ENCODE results near the gene LETM1. TPM values are rescaled to one million over a fixed set of nuclear protein-coding genes. Genes with fewer than 3 reads are reported as not detected.

Gene LETM1
- total RNA-seq, 2 experiments from 2014 or later: 44.0 to 45.8 TPM

DNA sequence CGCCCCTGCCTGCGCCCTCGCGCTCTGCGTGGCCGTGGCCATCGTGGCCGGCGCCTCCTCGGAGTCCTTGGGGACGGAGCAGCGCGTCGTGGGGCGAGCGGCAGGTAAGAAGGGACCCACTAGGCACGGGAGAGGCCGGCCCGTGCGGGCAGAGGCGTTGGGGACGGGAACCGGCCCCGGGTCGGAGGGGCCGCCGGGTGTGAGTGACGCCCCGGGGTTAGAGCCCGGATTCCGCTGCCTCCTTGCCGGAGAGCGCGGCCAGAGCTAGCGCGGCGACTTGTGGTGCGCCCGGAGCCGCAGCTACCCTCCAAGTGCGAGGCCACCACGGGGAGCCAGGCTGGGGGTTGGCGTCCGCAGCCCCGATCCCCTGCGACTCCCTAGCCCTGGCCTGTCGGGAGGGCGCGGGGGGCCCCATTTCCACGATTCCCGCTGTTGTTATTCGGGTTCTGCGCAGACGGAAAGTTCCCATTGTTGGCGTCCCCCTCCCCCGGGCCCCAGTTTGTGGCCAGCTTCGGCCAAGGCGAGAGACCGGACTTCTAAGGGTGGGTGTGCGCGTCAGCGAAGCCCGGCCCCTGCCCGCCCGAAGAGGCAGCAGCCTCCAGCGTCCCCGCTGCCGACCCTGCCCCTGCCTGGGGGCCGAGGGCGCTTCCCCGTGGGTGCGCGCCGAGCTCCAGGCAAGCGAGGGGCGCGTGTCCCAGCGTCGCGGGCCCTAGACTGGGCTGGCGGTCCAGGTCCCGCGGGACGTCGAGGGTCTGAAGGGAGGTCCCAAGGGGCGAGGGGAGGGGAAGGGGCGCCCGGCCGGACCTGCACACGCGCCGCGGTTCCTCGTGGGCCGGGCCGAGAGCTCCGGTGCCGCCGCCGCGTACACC, 61.8 kb downstream of the LETM1 start:
- H3K4me1 Mint-ChIP-seq: no peaks in the 10 kb centered on the region
- peaks cover 31% of the 10 kb centered on the region for H3K27me3 Mint-ChIP-seq
- ATAC-seq (ENCODE audit: low read depth) (no peak), DNase-seq (no peak)
- H3K27ac Mint-ChIP-seq: no peak overlapping the region
- no peak overlapping the region for H3K4me3 Mint-ChIP-seq
- no peaks in the 10 kb centered on the region for H3K36me3 Mint-ChIP-seq
- no peaks in the 10 kb centered on the region for H3K9me3 Mint-ChIP-seq
- POLR2A ChIA-PET: interaction anchor here (1.0 kb wide), 1 partner anchor 77 kb away, joined by 4 read pairs; the partner anchor contains the start of gene NSD2

DNA sequence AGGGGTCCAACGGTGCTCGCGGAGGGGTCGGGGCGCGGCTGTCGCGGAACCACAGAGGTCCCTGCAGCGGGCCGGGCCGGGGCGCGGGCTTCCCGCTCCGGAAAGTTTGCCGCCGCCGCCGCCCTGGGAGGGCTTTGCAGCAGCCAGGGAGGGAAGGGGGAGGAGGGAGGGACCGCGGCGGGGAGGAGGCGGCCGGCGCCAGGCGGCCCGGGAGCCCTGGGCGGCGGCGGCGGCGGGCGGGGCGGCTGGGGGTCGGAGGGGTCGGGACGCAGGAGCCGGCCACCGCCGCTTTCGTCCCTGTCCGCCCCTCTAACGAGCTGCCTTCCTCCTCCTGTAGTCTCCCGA, 62.5 kb downstream of the LETM1 start:
- Mint-ChIP-seq H3K27ac (no peak overlapping the region), H3K9me3 (no peaks in the 10 kb centered on the region), H3K4me1 (no peaks in the 10 kb centered on the region), H3K4me3 (no peak overlapping the region), H3K36me3 (no peaks in the 10 kb centered on the region), H3K27me3 (peaks cover 31% of the 10 kb centered on the region)
- peak; percentile 51 for ATAC-seq (ENCODE audit: low read depth)
- DNase-seq: peak; percentile 64
- POLR2A ChIA-PET: no interaction called here

DNA sequence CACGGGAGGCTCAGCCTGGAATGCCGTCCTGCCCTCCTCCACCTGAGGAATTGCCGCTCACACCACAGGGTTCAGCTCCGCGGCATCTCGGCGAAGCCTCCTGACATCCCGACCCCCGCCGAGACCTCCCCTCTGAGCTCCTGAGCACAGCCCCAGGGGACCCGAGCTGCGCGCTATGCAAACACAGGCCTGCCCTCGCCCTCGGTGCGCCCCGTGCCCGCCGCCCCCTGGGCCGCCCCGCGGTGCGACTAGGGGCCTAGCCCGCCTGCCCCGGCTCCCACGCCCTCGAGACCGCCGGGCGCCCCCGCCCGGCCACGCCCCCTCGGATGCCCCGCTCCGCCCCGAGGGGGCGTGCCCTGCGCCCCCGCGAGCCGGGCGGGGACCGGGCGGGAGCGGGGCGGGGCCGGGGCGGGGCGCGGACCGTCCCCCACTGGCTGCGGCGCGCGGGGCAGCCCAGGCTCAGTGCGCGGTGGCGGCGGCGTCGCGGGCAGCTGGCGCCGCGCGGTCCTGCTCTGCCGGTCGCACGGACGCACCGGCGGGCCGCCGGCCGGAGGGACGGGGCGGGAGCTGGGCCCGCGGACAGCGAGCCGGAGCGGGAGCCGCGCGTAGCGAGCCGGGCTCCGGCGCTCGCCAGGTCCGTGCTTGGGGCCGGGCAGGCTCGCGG, 63.0 kb downstream of the LETM1 start, which contains the start of gene FGFR3:
TSS of gene FGFR3 (plus strand) at position 462 of the 664 bp plus-strand sequence. CDS start 642 bp downstream, outside the sequence.
- DNase-seq (peak; percentile 71), ATAC-seq (ENCODE audit: low read depth) (peak; percentile 73)
- H3K4me3 Mint-ChIP-seq: no peak within 1 kb of the TSS

DNA sequence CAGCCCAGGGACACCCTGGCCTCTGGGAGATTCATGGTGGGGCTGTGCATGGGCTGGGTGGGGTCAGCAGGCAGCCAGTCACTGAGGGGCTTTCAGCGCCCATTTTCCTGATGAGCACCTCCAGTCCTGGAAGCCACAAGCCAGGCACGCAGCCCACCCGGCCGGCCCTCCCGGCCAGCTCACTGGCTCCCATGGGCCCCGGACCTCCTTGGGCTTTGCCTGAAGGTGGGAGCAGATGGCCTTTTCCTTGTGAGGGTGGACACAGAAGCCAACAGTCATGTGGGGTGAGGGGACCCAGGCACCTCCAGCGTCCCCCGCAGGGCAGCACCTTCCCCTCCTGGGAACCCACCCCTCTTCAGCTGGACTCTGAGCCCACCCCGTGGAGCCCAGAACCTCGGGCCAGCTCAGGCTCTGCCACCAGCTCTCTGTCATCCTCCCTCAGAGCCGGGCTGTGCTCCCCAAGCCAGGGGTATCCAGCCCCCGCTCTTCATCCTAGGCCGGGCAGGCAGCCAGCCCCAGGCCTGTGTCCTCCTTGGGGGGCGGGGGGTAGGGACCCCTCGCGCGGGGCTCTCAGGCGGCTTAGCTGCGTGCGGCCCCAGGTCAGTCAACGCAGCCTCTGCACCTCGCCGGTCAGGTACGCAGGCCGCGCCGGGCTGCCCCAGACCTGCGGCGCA, 63.7 kb downstream of the LETM1 start:
- Mint-ChIP-seq H3K27ac (no peak overlapping the region), H3K4me3 (no peak overlapping the region), H3K9me3 (no peaks in the 10 kb centered on the region), H3K36me3 (no peaks in the 10 kb centered on the region), H3K4me1 (no peaks in the 10 kb centered on the region), H3K27me3 (peaks cover 31% of the 10 kb centered on the region)
- DNase-seq: no peak
- POLR2A ChIA-PET: no interaction called here
- no peak for ATAC-seq (ENCODE audit: low read depth)

More for the DNA sequence above, 63.0 kb downstream of the LETM1 start, which contains the start of gene FGFR3:
- POLR2A ChIA-PET: no interaction called here
- H3K9me3 Mint-ChIP-seq: no peaks in the 10 kb centered on the region
- H3K27me3 Mint-ChIP-seq: peaks cover 31% of the 10 kb centered on the region
- H3K4me1 Mint-ChIP-seq: no peaks in the 10 kb centered on the region
- H3K27ac Mint-ChIP-seq: no peak within 1 kb of the TSS
- no peaks in the 10 kb centered on the region for H3K36me3 Mint-ChIP-seq

DNA sequence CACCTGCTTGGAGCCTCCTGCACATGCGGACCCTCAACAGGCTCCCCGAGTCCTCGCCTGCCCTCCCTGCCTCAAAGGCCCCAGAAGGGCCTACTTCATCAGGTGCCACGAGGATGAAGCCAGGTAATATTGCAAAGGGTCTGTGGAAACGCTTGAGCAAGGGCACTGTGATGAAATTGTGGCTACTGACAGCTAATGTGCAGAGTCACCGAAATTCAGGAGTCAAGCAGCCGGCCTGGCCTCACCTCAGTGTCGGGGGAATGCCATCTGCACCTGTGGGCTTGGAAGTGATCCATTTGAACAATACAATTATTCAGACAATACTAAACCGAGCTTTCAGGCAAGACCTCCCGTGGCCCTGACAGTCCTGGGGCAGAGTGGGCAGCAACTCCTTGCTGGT, 66.0 kb downstream of the LETM1 start:
- POLR2A ChIA-PET: no interaction called here
- ATAC-seq (ENCODE audit: low read depth): no peak
- Mint-ChIP-seq H3K27me3 (peaks cover 16% of the 10 kb centered on the region), H3K4me3 (no peak overlapping the region), H3K9me3 (no peaks in the 10 kb centered on the region), H3K4me1 (no peaks in the 10 kb centered on the region), H3K36me3 (no peaks in the 10 kb centered on the region), H3K27ac (no peak overlapping the region)
- no peak for DNase-seq

DNA sequence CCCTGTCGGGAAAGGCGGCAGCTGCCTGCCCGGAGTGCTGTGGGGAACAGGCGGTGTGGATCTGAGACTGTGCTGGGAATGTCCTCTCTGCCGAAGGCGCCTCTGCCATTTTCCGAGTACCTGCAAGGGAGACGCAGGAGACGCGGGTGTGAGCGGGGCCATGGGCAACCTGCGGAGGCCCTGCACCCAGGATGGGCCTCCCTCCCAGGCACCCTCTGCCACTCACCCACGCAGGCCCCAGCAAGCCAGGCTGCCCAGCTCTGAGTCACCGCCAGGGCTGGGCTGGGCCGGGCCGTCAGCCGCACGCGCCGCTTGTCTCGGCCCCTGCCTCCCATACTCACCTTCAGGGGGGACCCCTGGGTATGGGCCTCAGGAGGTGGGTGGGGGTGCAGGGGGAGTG, 66.4 kb downstream of the LETM1 start:
- no peaks in the 10 kb centered on the region for H3K9me3 Mint-ChIP-seq
- no peak overlapping the region for H3K27ac Mint-ChIP-seq
- POLR2A ChIA-PET: no interaction called here

DNA sequence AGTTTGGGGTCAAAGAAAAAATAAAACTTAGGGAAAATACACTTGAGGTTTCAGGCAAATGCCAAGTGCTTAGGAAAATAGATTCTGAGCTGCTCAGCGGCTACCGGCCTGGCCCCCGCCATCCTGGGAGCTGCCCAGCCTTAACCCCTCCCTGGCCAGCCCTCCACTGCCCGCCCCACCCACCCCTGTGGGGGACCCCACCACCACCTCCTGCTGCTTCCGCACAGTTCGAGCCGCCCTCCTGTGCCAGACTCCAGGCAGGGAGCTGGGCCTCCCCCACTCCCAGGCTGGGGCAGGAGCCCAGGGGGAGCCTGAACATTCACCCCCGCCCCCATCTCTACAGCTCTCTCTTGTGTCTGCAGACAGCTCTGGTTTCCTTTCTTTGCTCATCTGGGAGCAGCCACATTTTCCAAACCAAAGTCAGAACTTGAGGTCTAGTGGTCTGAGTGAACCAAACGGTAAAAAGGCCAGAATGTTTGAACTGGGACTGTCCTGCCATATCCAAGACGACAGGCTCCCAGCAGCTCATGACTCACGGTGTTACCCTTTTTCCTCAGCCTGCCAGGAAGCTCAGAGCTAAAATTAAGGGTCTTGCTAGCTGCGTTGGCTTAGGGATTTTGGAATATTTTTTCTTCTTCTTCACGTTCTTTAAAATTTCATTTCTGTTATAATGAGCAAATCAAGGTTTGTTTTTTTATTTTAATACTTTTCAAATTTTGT, 67.5 kb downstream of the LETM1 start:
- no peaks in the 10 kb centered on the region for H3K36me3 Mint-ChIP-seq
- POLR2A ChIA-PET: no interaction called here
- no peak overlapping the region for H3K27ac Mint-ChIP-seq
- no peak for ATAC-seq (ENCODE audit: low read depth)
- no peaks in the 10 kb centered on the region for H3K9me3 Mint-ChIP-seq
- H3K4me1 Mint-ChIP-seq: no peaks in the 10 kb centered on the region
- no peak for DNase-seq
- H3K27me3 Mint-ChIP-seq: peaks cover 16% of the 10 kb centered on the region
- no peak overlapping the region for H3K4me3 Mint-ChIP-seq

More for the DNA sequence above, 66.4 kb downstream of the LETM1 start:
- H3K27me3 Mint-ChIP-seq: peaks cover 16% of the 10 kb centered on the region
- ATAC-seq (ENCODE audit: low read depth): no peak
- H3K36me3 Mint-ChIP-seq: no peaks in the 10 kb centered on the region
- H3K4me3 Mint-ChIP-seq: no peak overlapping the region
- no peak for DNase-seq
- no peaks in the 10 kb centered on the region for H3K4me1 Mint-ChIP-seq

DNA sequence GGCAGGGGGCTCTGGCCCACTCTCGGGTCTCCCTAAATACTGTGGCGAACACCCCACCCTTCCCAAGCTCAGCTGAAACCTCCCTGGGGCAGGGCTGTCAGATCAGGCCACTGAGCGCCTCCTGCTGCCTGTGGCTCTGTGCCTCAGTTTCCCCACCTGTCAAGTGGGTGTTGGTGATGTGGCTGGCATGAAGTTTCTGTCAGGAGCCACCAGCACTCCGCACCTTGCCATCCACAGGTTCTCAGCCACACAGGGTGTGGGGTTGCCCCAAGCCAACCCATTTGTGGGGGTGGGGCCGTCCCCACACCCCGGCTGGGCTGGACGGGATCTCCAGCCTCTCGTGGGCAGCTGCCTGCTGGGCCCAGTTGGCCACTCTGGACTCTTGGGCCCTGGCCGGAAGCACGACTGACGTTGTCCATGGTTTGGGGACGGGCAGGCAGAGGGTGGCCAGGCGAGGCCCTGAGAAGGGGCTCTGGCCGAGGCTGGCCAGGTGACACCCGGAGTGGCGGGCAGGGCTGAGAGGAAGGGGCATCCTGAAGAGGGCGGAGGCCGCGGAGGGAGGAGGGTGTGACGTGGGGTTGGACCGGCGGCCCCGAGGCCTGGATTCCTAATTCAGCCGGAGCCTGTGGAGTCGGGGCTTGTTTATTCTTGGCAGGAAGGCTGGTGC, 68.4 kb downstream of the LETM1 start:
- no peak overlapping the region for H3K27ac Mint-ChIP-seq
- peaks cover 16% of the 10 kb centered on the region for H3K27me3 Mint-ChIP-seq
- no peaks in the 10 kb centered on the region for H3K36me3 Mint-ChIP-seq
- no peaks in the 10 kb centered on the region for H3K9me3 Mint-ChIP-seq
- ATAC-seq (ENCODE audit: low read depth) (no peak), DNase-seq (no peak)
- no peaks in the 10 kb centered on the region for H3K4me1 Mint-ChIP-seq
- POLR2A ChIA-PET: no interaction called here
- no peak overlapping the region for H3K4me3 Mint-ChIP-seq

DNA sequence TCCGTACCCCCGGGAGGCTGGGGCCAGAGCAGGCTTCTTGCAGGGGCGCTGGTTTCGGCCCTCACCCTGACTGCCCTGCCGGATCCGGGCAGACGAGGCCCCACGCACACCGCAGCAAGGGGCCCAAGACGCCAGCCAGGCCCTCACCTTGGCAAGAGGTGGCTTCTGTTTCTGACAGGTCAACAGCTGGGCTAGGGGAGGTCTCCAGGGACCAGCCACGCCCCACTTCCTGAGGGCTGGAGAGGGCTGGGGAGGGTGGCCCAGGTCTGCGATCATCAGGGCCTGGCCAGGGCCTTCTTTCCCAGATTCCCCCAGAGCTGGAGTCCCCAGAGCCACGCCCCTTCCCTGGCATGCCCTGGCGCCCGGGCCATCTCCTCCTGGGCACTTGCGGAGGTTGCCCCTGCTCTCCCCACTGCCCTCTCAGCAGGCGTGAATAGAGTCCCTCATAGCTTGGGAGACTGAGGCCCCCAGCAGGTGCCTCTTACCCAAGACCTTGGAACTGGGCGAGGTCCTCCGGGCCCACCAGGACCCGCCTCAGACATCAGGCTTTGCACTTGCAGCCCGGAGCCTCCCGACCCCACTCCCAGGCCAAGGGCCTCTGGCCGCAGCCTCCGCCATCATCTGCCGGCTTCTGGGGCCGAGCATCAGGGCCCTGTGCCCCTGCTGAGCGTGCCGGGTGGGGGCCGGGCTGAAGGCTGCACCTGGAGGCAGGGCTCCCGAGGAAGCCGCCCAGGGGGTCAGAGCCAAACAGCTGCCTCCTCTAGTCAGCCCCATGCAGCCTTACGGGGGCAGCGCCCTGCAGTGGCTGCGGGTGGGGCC, 69.2 kb downstream of the LETM1 start:
- POLR2A ChIA-PET: no interaction called here
- Mint-ChIP-seq H3K27me3 (peaks cover 14% of the 10 kb centered on the region), H3K27ac (no peak overlapping the region), H3K4me3 (no peak overlapping the region), H3K4me1 (no peaks in the 10 kb centered on the region), H3K36me3 (no peaks in the 10 kb centered on the region), H3K9me3 (no peaks in the 10 kb centered on the region)
- peak; percentile 15 for ATAC-seq (ENCODE audit: low read depth)
- DNase-seq: no peak

DNA sequence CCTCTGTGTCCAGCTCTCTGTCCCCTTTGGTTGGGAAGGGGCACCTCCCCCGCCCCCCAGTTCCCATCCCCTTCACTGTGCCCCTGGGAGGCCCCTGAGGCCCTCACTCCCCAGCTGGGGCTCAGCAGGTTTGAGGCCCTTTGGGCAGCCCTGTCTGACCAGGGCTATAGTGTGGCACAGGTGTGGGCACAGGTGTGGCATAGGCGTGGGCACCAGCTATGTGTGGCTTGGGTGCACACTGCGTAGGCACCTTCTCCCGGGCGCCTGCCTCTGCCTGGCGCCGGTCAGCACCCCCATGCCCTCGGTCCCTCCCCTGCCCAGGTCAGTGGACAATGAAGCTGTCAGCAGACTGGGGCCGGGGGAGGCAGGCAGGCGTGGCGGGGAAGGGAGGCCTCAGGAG, 70.4 kb downstream of the LETM1 start:
- no peaks in the 10 kb centered on the region for H3K36me3 Mint-ChIP-seq
- POLR2A ChIA-PET: no interaction called here
- H3K27ac Mint-ChIP-seq: no peak overlapping the region
- H3K4me1 Mint-ChIP-seq: no peaks in the 10 kb centered on the region
- no peaks in the 10 kb centered on the region for H3K9me3 Mint-ChIP-seq
- peaks cover 3% of the 10 kb centered on the region for H3K27me3 Mint-ChIP-seq
- DNase-seq (no peak), ATAC-seq (ENCODE audit: low read depth) (no peak)
- no peak overlapping the region for H3K4me3 Mint-ChIP-seq

DNA sequence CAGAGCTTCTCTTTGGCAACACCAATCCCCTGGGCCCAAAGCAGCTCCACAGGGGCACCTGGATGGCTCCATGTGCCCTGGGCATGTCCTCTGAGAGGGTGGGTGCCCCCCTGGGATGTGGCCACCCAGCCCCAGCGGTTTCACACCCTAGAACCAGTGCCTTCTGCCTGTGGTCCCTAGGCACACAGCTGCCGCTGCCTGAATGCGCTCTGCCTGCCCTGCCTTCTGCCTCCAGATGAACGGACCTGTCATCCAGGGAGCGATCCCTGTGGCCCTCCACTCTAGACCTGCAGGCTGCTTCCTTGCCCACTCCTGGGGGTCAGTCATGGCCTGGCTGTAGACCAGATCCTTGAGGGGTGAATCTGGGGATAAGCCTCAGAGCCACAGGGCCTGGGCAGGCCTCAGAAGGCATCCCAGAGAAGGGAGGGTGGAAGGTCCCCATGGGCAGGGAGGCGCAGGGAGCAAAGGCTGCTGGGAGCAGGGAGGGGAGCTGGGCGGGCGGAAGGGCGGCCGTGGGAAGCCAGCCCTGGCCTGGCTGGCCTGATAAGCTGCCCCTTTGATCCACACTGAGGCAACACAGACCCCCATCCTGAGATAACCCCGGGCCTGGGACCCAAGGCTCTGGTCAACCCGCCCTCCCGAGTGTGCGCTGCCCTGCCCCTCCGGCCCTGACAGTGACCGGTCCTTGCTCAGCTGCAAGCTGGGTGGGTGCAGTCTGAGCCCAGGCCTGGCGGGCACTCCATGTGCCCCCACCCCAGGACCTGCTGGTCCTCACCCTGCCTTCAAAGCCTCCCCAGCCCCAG, 71.0 kb downstream of the LETM1 start:
- H3K4me3 Mint-ChIP-seq: no peak overlapping the region
- DNase-seq (no peak), ATAC-seq (ENCODE audit: low read depth) (no peak)
- no peaks in the 10 kb centered on the region for H3K36me3 Mint-ChIP-seq
- no peaks in the 10 kb centered on the region for H3K9me3 Mint-ChIP-seq
- no peak overlapping the region for H3K27ac Mint-ChIP-seq
- no peaks in the 10 kb centered on the region for H3K4me1 Mint-ChIP-seq
- no peaks in the 10 kb centered on the region for H3K27me3 Mint-ChIP-seq
- POLR2A ChIA-PET: no interaction called here

Measured in activated naive CD8-positive, alpha-beta T cell treated with anti-CD3 and anti-CD28 coated beads, Interleukin-2, amount 10 ng/mL, durations not matched to agents 7 days and 5 days (primary cell).